ENCODE results near the gene ZFAND3.

GRCh38 chr6:38150681-38151296, 331.3 kb downstream of the ZFAND3 start:
- TF ChIP-seq, protein P1, sequence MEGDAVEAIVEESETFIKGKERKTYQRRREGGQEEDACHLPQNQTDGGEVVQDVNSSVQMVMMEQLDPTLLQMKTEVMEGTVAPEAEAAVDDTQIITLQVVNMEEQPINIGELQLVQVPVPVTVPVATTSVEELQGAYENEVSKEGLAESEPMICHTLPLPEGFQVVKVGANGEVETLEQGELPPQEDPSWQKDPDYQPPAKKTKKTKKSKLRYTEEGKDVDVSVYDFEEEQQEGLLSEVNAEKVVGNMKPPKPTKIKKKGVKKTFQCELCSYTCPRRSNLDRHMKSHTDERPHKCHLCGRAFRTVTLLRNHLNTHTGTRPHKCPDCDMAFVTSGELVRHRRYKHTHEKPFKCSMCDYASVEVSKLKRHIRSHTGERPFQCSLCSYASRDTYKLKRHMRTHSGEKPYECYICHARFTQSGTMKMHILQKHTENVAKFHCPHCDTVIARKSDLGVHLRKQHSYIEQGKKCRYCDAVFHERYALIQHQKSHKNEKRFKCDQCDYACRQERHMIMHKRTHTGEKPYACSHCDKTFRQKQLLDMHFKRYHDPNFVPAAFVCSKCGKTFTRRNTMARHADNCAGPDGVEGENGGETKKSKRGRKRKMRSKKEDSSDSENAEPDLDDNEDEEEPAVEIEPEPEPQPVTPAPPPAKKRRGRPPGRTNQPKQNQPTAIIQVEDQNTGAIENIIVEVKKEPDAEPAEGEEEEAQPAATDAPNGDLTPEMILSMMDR (IDR thresholded peaks at IDR 0.05; ENCODE audit: low read length) = no peak
- no peak for TF ChIP-seq EZH2 (optimal IDR thresholded peaks at IDR 0.05; ENCODE audit: low read depth, low read length)
